Nephron progenitor cell (in vitro differentiated cells): Measurements from ENCODE around the gene FLAD1.

Experiments used
- DNase-seq: peaks from one replicate; pipeline ENCODE4 v3.0.0; 2021
- H3K27ac Mint-ChIP-seq: 2 replicates; pipeline ENCODE4 v1.8.0; 2021; ENCODE audit warnings: mild to moderate bottlenecking, moderate library complexity, mixed read lengths
- H3K27me3 Mint-ChIP-seq: 2 replicates; pipeline ENCODE4 v1.8.0; 2021; ENCODE audit warnings: mild to moderate bottlenecking, low read depth, mixed read lengths; ENCODE audit not compliant: poor library complexity
- H3K36me3 Mint-ChIP-seq: 2 replicates; pipeline ENCODE4 v1.8.0; 2021; ENCODE audit warnings: low read depth, mixed read lengths
- H3K4me1 Mint-ChIP-seq: 2 replicates; pipeline ENCODE4 v1.8.0; 2021; ENCODE audit warnings: mixed read lengths
- H3K4me3 Mint-ChIP-seq: 2 replicates; pipeline ENCODE4 v1.8.0; 2021; ENCODE audit warnings: mild to moderate bottlenecking, moderate library complexity, mixed read lengths
- H3K9me3 Mint-ChIP-seq: 2 replicates; pipeline ENCODE4 v1.8.0; 2021; ENCODE audit warnings: mild to moderate bottlenecking, moderate library complexity, mixed read lengths
- TF ChIP-seq, protein P1 (sequence below): fragments of 200-600 bp; sonication (generic); IDR thresholded peaks from 2 replicates; pipeline ENCODE4 v1.5.0; 2021; ENCODE audit warnings: antibody characterized with exemption

FLAD1 gene

GRCh38 chr1:155024315-155024714, 41.2 kb downstream of the FLAD1 start:
- Mint-ChIP-seq H3K36me3 (no peaks in the 10 kb centered on the region), H3K27me3 (peaks cover 10% of the 10 kb centered on the region), H3K27ac (no peak overlapping the region), H3K9me3 (no peaks in the 10 kb centered on the region), H3K4me3 (no peak overlapping the region), H3K4me1 (peaks cover 21% of the 10 kb centered on the region)
- no peak for DNase-seq
- TF ChIP-seq, protein P1, sequence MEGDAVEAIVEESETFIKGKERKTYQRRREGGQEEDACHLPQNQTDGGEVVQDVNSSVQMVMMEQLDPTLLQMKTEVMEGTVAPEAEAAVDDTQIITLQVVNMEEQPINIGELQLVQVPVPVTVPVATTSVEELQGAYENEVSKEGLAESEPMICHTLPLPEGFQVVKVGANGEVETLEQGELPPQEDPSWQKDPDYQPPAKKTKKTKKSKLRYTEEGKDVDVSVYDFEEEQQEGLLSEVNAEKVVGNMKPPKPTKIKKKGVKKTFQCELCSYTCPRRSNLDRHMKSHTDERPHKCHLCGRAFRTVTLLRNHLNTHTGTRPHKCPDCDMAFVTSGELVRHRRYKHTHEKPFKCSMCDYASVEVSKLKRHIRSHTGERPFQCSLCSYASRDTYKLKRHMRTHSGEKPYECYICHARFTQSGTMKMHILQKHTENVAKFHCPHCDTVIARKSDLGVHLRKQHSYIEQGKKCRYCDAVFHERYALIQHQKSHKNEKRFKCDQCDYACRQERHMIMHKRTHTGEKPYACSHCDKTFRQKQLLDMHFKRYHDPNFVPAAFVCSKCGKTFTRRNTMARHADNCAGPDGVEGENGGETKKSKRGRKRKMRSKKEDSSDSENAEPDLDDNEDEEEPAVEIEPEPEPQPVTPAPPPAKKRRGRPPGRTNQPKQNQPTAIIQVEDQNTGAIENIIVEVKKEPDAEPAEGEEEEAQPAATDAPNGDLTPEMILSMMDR, result no peak

- H3K4me1 Mint-ChIP-seq, result peaks cover 17% of the 10 kb centered on the region
- no peak overlapping the region for H3K27ac Mint-ChIP-seq
- DNase-seq, result no peak
- H3K4me3 Mint-ChIP-seq, result no peak overlapping the region
- H3K27me3 Mint-ChIP-seq, result peaks cover 8% of the 10 kb centered on the region
- no peaks in the 10 kb centered on the region for H3K9me3 Mint-ChIP-seq
- no peaks in the 10 kb centered on the region for H3K36me3 Mint-ChIP-seq
- TF ChIP-seq, protein P1, result no peak
These were observed 43.0 kb downstream of the FLAD1 start for GRCh38 chr1:155026154-155026553.

DNA sequence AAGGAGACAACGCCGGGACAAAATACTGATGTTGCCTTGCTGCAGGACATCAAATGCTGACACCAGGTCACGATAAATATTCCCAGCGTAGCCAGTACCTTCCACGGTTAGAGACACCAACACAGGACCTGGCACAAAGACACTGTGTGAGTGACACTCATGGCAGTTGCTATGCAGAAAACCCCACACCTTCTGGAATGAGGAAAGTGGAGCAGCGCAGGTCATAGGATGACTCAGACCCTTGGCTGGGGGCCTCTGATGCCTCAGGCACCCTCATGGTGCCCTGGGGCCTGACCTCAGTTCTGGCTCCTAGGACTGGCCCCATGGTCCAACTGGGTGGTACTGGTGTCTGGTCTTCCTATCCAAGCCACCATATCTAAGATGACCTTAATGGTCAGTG, 43.4 kb downstream of the FLAD1 start:
- Mint-ChIP-seq H3K36me3 (no peaks in the 10 kb centered on the region), H3K27me3 (peaks cover 8% of the 10 kb centered on the region), H3K4me1 (peaks cover 17% of the 10 kb centered on the region), H3K27ac (no peak overlapping the region), H3K9me3 (no peaks in the 10 kb centered on the region), H3K4me3 (no peak overlapping the region)
- TF ChIP-seq, protein P1, result no peak
- DNase-seq, result no peak

- Mint-ChIP-seq H3K4me3 (no peak overlapping the region), H3K9me3 (no peaks in the 10 kb centered on the region), H3K27ac (no peak overlapping the region), H3K36me3 (no peaks in the 10 kb centered on the region), H3K4me1 (peaks cover 12% of the 10 kb centered on the region), H3K27me3 (peaks cover 5% of the 10 kb centered on the region)
- TF ChIP-seq, protein P1, result no peak
- DNase-seq, result no peak
These were observed 46.5 kb downstream of the FLAD1 start for GRCh38 chr1:155029513-155030242.

DNA sequence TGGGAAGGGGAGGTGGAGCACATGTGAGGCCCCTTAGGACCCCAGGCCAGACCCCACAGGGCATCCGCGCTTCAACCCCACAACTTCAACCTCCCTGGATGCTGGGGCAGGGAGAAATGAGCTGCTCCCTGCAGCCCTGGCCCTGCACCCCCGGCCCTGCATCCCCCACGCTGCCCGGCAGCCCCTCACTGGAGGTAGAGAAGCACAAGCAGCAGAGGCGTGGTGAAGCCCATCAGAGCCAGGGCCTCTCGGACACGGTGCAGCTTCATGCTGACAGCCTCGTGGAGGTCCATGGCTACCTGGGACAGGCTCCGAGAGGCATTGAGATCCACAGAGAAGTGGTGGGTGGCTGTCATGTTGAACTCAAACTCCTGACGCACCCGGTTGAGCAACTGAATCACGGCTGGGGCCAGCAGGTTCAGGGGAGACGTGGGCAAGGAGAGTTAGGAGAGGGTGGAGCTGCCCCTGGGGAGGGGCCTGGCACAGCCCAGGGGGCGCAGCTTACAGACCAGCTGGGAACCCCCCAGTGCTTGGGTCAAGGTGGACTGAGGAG, 47.2 kb downstream of the FLAD1 start:
- no peak for DNase-seq
- TF ChIP-seq, protein P1, result no peak
- Mint-ChIP-seq H3K4me3 (no peak overlapping the region), H3K27ac (no peak overlapping the region), H3K27me3 (peaks cover 9% of the 10 kb centered on the region), H3K36me3 (no peaks in the 10 kb centered on the region), H3K9me3 (no peaks in the 10 kb centered on the region), H3K4me1 (peaks cover 12% of the 10 kb centered on the region)

DNA sequence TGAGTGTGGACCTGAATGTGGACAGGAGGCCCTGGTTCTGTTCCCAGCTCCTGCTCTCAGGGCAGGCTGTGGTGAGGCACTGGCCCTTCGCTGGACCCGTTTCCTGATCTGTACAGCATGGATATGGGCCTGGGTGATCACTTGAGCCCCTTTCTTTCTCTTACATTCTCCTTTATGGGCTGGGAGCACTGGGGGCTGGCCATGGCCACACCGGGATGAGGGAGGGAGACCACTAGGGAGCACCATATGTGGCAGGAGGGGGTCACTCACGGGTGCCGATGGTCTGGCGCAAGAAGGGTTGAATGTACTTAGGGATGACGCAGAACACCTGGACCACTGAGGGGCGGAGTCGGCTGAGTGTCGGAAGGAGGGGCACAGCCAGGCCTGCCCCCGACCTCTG, 47.8 kb downstream of the FLAD1 start:
- Mint-ChIP-seq H3K27ac (no peak overlapping the region), H3K36me3 (no peaks in the 10 kb centered on the region), H3K9me3 (no peaks in the 10 kb centered on the region), H3K27me3 (peaks cover 9% of the 10 kb centered on the region), H3K4me3 (no peak overlapping the region), H3K4me1 (peaks cover 12% of the 10 kb centered on the region)
- TF ChIP-seq, protein P1, result no peak
- no peak for DNase-seq
